Activated CD4-positive, alpha-beta T cell treated with anti-CD3 and anti-CD28 coated beads for 48 hours (primary cell): ENCODE results near the gene DOP1B.

Experiments
- DNase-seq: peaks from one replicate; pipeline ENCODE4 v3.0.0-alpha.2; 2020

The DOP1B gene

GRCh38 chr21:36205962-36206361, 49.3 kb downstream of the DOP1B start:
- no peak for DNase-seq
